ENCODE measurements around the gene RBM17.

DNA sequence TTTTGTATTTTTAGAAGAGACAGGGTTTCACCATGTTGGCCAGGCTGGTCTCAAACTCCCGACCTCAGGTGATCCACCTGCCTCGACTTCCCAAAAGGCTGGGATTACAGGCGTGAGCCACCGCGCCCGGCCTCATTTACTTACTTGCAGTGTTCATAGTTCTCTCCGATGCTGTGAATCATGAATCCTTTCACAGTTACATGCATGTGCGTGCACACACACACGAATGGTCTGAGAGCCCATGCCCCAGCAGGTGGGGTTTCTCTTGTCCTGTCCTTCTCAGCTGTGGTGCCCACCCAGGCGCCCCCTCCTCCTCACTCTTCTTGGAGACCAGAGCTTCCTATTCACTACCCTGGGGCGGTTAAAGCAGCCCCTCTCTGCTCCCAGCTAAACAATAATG is 50.6 kb downstream of the RBM17 start:
- TF ChIP-seq, protein P1, sequence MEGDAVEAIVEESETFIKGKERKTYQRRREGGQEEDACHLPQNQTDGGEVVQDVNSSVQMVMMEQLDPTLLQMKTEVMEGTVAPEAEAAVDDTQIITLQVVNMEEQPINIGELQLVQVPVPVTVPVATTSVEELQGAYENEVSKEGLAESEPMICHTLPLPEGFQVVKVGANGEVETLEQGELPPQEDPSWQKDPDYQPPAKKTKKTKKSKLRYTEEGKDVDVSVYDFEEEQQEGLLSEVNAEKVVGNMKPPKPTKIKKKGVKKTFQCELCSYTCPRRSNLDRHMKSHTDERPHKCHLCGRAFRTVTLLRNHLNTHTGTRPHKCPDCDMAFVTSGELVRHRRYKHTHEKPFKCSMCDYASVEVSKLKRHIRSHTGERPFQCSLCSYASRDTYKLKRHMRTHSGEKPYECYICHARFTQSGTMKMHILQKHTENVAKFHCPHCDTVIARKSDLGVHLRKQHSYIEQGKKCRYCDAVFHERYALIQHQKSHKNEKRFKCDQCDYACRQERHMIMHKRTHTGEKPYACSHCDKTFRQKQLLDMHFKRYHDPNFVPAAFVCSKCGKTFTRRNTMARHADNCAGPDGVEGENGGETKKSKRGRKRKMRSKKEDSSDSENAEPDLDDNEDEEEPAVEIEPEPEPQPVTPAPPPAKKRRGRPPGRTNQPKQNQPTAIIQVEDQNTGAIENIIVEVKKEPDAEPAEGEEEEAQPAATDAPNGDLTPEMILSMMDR (IDR thresholded peaks at IDR 0.05): no peak
- TF ChIP-seq POLR2A (IDR thresholded peaks at IDR 0.05): no peak

Measured in heart left ventricle (tissue), 13 donors.